Karpas-422 (cell line): ENCODE measurements around the gene CHMP2A. TPM values are rescaled to one million over a fixed set of nuclear protein-coding genes. Genes with fewer than 3 reads are reported as not detected.
"Not testable (repeated sequence)": the region's sequence is repeated elsewhere in the genome, so short reads cannot be mapped to it uniquely, and the experiment has no call there.

Source experiments
- DNase-seq: peaks from one replicate; pipeline ENCODE4 v3.0.0-alpha.2; 2015
- H2AFZ ChIP-seq: fragments of 200-600 bp; sonication (generic); 2 replicates; pipeline ENCODE4 v1.6.1; 2014; ENCODE audit warnings: antibody characterized with exemption, low read length, mixed read lengths
- H3K27ac ChIP-seq: fragments of 200-600 bp; sonication (generic); 2 replicates; pipeline ENCODE4 v1.5.1; 2014; ENCODE audit warnings: mild to moderate bottlenecking, low read length, moderate library complexity
- H3K27me3 ChIP-seq: fragments of 200-600 bp; sonication (generic); 2 replicates; pipeline ENCODE4 v1.6.1; 2014; ENCODE audit warnings: low read length, mixed read lengths
- H3K36me3 ChIP-seq: fragments of 200-600 bp; sonication (generic); 2 replicates; pipeline ENCODE4 v1.6.1; 2014; ENCODE audit warnings: low read length, mixed read lengths; ENCODE audit not compliant: insufficient read depth
- H3K4me1 ChIP-seq: fragments of 200-600 bp; sonication (generic); 2 replicates; pipeline ENCODE4 v1.6.1; 2014; ENCODE audit warnings: mild to moderate bottlenecking, low read length, mixed read lengths
- H3K4me2 ChIP-seq: fragments of 200-600 bp; sonication (generic); 2 replicates; pipeline ENCODE4 v1.6.1; 2014; ENCODE audit warnings: low read length, low read depth, mild to moderate bottlenecking; ENCODE audit not compliant: poor library complexity, severe bottlenecking
- H3K4me3 ChIP-seq: fragments of 200-600 bp; sonication (generic); 2 replicates; pipeline ENCODE4 v1.5.1; 2014; ENCODE audit warnings: mild to moderate bottlenecking, antibody characterized with exemption, low read length, mixed read lengths
- H3K79me2 ChIP-seq: fragments of 200-600 bp; sonication (generic); 2 replicates; pipeline ENCODE4 v1.6.1; 2014; ENCODE audit warnings: mild to moderate bottlenecking, low read length, mixed read lengths
- H3K9ac ChIP-seq: fragments of 200-600 bp; sonication (generic); 2 replicates; pipeline ENCODE4 v1.6.0; 2014; ENCODE audit warnings: low read length
- H3K9me2 ChIP-seq: fragments of 200-600 bp; sonication (generic), shearing (Covaris generic); replicated peaks from 2 replicates; pipeline ENCODE4 v1.6.0; 2014; ENCODE audit warnings: mild to moderate bottlenecking, low read length, moderate library complexity; ENCODE audit not compliant: insufficient read depth
- H3K9me3 ChIP-seq: fragments of 300-700, 200-600 bp; sonication (generic); 2 replicates; pipeline ENCODE4 v1.6.1; 2014; ENCODE audit warnings: low read length, mixed read lengths
- H4K20me1 ChIP-seq: fragments of 200-600 bp; sonication (generic); 2 replicates; pipeline ENCODE4 v1.6.1; 2014; ENCODE audit warnings: mild to moderate bottlenecking, antibody characterized with exemption, low read length, low read depth; ENCODE audit not compliant: insufficient read depth
- total RNA-seq: library from RNA; depleted of rRNA; stranded (reverse); fragments of >200 nt; shearing (Covaris generic); gene quantifications from 2 replicates; pipeline ENCODE4 v1.2.3, GENCODE V29; 2014; ENCODE audit warnings: low replicate concordance

The CHMP2A gene
- total RNA-seq, 1 experiment from 2014 or later, result 54.2 TPM

DNA sequence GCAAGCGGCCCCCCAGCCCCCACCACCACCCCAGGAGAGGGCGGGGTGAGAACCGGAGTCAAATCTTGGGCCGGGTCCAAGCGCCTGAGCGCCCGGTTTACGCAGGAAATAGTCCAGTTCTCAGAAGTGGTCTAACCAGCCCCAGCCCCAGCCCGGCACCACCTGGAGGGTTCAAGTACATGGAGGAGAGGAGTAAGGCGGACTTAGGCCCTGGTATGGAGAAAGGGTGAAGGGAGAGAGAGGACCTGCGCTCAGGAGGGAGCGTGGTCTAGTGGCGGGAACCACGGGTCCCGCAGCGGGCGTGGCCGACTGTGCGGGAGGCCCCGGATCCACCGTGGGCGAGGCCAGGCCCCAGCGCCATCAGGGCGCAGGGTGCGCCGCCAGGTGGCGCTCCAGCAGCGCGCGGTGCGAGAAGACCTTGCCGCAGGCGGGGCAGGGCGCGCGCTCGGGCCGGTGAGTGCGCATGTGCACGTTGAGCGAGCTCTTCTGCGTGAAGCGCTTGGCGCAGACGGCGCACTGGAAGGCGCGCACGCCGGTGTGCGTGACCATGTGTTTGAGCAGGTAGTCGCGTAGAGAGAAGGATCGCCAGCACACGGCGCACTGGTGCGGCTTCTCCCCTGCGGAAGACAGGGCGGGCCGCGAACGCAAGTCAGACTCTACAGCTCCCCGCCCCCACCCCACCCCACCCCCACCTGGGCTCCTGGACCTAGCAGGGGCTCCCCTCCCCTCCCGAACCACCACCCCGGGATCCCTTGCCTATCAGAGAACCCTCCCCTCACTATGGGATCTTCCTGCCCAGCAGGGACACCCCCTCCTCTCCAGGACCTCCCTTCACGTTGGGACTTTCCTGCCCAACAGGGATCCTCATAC is 41.0 kb downstream of the CHMP2A start:
- H3K4me2 ChIP-seq, result peak overlapping the region; percentile 90
- no peaks in the 10 kb centered on the region for H3K9me2 ChIP-seq
- peaks cover 30% of the 10 kb centered on the region for H3K4me1 ChIP-seq
- peak overlapping the region; percentile 73 for H3K27ac ChIP-seq
- H2AFZ ChIP-seq, result peak overlapping the region; percentile 51; the same call in 1 of the 2 replicates
- H3K4me3 ChIP-seq, result peak overlapping the region; percentile 88
- peak overlapping the region; percentile 97 for H3K9ac ChIP-seq
- H4K20me1 ChIP-seq, result no peaks in the 10 kb centered on the region
- H3K36me3 ChIP-seq, result no peaks in the 10 kb centered on the region
- peaks cover 21% of the 10 kb centered on the region for H3K79me2 ChIP-seq
- H3K27me3 ChIP-seq, result no peaks in the 10 kb centered on the region
- peak; percentile 100 for DNase-seq
- H3K9me3 ChIP-seq, result no peaks in the 10 kb centered on the region

- DNase-seq, result no peak
- Histone ChIP-seq H3K4me1 (peaks cover 25% of the 10 kb centered on the region), H3K4me3 (peak overlapping the region; percentile 88; the same call in 1 of the 2 replicates), H4K20me1 (no peaks in the 10 kb centered on the region), H3K79me2 (peaks cover 21% of the 10 kb centered on the region), H3K9me3 (no peaks in the 10 kb centered on the region), H3K27me3 (no peaks in the 10 kb centered on the region), H3K27ac (no peak overlapping the region), H3K9me2 (no peaks in the 10 kb centered on the region), H3K4me2 (peak overlapping the region; percentile 90), H2AFZ (no peak overlapping the region; the same call in 1 of the 2 replicates), H3K36me3 (no peaks in the 10 kb centered on the region), H3K9ac (peak overlapping the region; percentile 97)
Observed at GRCh38 chr19:58513213-58513693, 41.7 kb downstream of the CHMP2A start.

DNA sequence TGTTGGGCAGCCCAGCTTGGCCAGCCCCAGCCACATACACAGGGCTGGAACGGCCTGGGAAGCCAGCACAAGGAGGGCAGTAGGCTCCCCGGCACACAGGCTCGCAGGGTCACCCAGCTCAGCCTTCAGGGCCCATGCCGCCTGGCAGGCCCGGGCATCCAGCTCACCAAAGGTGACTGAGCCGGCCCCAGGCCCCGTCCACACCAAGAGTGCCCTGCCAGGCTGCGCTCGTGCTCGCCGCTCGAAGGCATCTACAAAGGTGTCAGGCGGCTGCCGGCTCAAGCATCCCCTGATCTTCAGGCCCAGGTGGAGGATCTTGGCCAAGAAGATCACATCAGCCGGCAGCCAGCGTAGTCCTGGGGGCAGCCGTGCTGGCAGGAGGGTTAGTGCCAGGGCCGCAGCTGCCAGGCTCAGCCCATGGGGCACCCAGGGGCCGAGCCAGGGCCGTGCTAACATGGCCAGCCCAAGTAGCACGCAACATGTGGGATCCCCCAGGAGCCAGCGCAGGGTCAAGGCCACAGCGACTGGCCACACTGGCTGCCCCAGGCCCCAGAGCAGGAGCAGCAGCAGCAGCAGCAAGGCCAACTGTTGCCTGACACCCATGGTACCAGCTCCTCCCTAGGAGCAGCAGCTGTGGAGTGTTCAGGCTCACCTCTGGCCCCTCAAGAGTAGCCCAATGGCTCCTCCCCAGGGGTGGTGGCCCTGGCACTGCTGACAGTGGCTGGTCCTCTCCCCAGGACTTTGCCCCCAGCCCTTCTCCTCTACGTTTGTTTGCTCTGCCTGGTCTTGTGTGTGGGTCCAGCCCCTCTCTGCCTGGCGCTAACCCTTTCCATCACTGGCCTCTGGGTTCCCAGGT is 43.3 kb downstream of the CHMP2A start, which contains the start of gene SLC27A5:
Gene SLC27A5, minus strand, starts transcription at position 640 of the 856 bp plus-strand sequence. Its CDS starts 37 bp downstream, at position 603.
- peaks cover 4% of the 10 kb centered on the region; the same call in 1 of the 2 replicates for H3K9me3 ChIP-seq
- no peak within 1 kb of the TSS for H2AFZ ChIP-seq
- no peaks in the 10 kb centered on the region for H3K9me2 ChIP-seq
- H3K79me2 ChIP-seq, result peaks cover 21% of the 10 kb centered on the region
- H3K4me3 ChIP-seq, result no peak within 1 kb of the TSS
- no peak within 1 kb of the TSS for H3K4me2 ChIP-seq
- no peak within 1 kb of the TSS for H3K9ac ChIP-seq
- H3K4me1 ChIP-seq, result peaks cover 22% of the 10 kb centered on the region
- H3K27ac ChIP-seq, result no peak within 1 kb of the TSS
- H4K20me1 ChIP-seq, result no peaks in the 10 kb centered on the region
- no peak for DNase-seq
- no peaks in the 10 kb centered on the region for H3K36me3 ChIP-seq
- H3K27me3 ChIP-seq, result no peaks in the 10 kb centered on the region

- peaks cover 14% of the 10 kb centered on the region for H3K4me1 ChIP-seq
- no peak overlapping the region for H3K4me3 ChIP-seq
- H2AFZ ChIP-seq, result no peak overlapping the region
- no peak overlapping the region for H3K27ac ChIP-seq
- H3K4me2 ChIP-seq, result no peak overlapping the region
- H3K79me2 ChIP-seq, result peaks cover 11% of the 10 kb centered on the region
- H3K9me2 ChIP-seq, result no peaks in the 10 kb centered on the region
- H3K36me3 ChIP-seq, result no peaks in the 10 kb centered on the region
- H3K9ac ChIP-seq, result no peak overlapping the region
- no peak for DNase-seq
- H4K20me1 ChIP-seq, result no peaks in the 10 kb centered on the region
- peaks cover 4% of the 10 kb centered on the region; the same call in 1 of the 2 replicates for H3K9me3 ChIP-seq
- no peaks in the 10 kb centered on the region for H3K27me3 ChIP-seq
Observed at GRCh38 chr19:58510084-58510862, 44.6 kb downstream of the CHMP2A start.

GRCh38 chr19:58509731-58510083 is 45.2 kb downstream of the CHMP2A start:
- Histone ChIP-seq H3K4me3 (no peak overlapping the region), H3K79me2 (peaks cover 5% of the 10 kb centered on the region), H2AFZ (no peak overlapping the region), H3K9ac (no peak overlapping the region), H3K4me1 (peaks cover 8% of the 10 kb centered on the region), H3K4me2 (no peak overlapping the region), H3K9me3 (peaks cover 4% of the 10 kb centered on the region; the same call in 1 of the 2 replicates), H4K20me1 (no peaks in the 10 kb centered on the region), H3K36me3 (no peaks in the 10 kb centered on the region), H3K27ac (no peak overlapping the region), H3K9me2 (no peaks in the 10 kb centered on the region), H3K27me3 (no peaks in the 10 kb centered on the region)
- DNase-seq, result no peak

DNA sequence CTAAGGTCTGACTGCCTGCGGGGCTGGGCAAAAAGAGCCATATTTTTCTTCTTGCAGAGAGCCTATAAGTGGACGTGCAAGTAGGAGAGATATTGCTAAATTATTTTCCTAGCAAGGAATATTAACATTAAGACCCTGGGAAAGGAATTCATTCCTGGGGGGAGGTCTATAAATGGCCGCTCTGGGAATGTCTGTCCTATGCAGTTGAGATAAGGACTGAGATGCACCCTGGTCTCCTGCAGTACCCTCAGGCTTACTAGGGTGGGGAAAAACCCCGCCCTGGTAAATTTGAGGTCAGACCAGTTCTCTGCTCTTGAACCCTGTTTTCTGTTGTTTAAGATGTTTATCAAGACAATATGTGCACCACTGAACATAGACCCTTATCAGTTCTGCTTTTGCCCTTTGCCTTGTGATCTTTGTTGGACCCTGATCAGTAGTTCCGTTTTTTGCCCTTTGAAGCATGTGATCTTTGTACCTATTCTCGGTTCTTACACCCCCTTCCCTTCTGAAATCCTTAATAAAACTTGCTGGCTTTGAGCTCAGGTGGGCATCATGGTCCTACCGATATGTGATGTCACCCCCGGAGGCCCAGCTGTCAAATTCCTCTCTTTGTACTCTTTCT is 47.2 kb downstream of the CHMP2A start:
- not testable (repeated sequence) for H4K20me1 ChIP-seq, H2AFZ ChIP-seq, H3K4me2 ChIP-seq, H3K27me3 ChIP-seq, H3K4me1 ChIP-seq, H3K9me2 ChIP-seq, H3K27ac ChIP-seq, H3K9me3 ChIP-seq, H3K9ac ChIP-seq, H3K36me3 ChIP-seq, H3K79me2 ChIP-seq, H3K4me3 ChIP-seq
- peak; percentile 40 for DNase-seq
